Thyroid gland (tissue), 4 donors: Measurements from ENCODE around the gene MAGT1.

Source experiments
- CTCF ChIP-seq, 6 experiments: fragments of 200-600 bp in 3 of 6; fragments of 450-650 bp in 3 of 6; sonication (generic) in 3 of 6; IDR thresholded peaks; one replicate each; pipeline ENCODE4 v1.5.1; 2016 to 2019; ENCODE audit warnings: antibody characterized with exemption in 6 of 6, mild to moderate bottlenecking in 2 of 6, inconsistent platforms in 1 of 6, moderate library complexity in 1 of 6
- POLR2A ChIP-seq, 2 donors: fragments of 450-650 bp; IDR thresholded peaks; one replicate each; pipeline ENCODE4 v1.6.1; 2017; ENCODE audit warnings: antibody characterized with exemption in 2 of 2, mild to moderate bottlenecking in 2 of 2, moderate library complexity in 1 of 2

- no peak for TF ChIP-seq CTCF (IDR thresholded peaks at IDR 0.05)
- TF ChIP-seq POLR2A (IDR thresholded peaks at IDR 0.05): no peak
Observed at GRCh38 chrX:77779695-77780094, 115.5 kb downstream of the MAGT1 start.
